ENCODE measurements around the gene PRKN.

The PRKN gene

DNA sequence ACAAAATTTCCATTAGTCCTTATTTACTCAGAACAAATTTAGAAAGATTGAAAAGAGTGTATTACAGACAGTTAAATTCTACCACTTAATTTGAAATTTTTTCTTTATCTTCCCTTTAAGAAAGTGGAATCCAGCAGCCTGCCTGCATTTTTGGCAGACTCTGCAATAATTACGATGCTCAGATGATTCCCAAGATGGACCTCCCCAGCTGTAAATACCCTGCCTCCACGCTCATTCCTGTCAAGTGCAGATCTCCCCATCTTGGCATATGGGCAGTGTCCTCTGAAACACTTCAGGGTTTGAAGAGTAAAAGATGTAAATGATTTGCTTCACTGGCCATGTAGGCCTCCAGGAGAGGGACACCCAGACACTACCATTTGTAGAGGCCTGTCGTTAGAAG is 471.2 kb downstream of the PRKN start:
- intact Hi-C loops (cut with DNase I; ENCODE audit: low total_unique reads) = no loop called here
- Histone ChIP-seq H3K9me3 (no peaks in the 10 kb centered on the region), H3K4me3 (no peak overlapping the region), H3K36me3 (no peaks in the 10 kb centered on the region), H3K4me1 (no peaks in the 10 kb centered on the region), H3K27ac (no peak overlapping the region), H3K27me3 (no peaks in the 10 kb centered on the region)
- no peak for DNase-seq
- TF ChIP-seq CTCF (IDR thresholded peaks at IDR 0.05) = no peak

- no peak for TF ChIP-seq CTCF (IDR thresholded peaks at IDR 0.05)
- H3K4me1 ChIP-seq = no peaks in the 10 kb centered on the region
- H3K27ac ChIP-seq = no peak overlapping the region
- no peaks in the 10 kb centered on the region for H3K36me3 ChIP-seq
- H3K4me3 ChIP-seq = no peak overlapping the region
- intact Hi-C loops (cut with DNase I; ENCODE audit: low total_unique reads) = no loop called here
- H3K9me3 ChIP-seq = no peaks in the 10 kb centered on the region
- no peak for DNase-seq
- no peaks in the 10 kb centered on the region for H3K27me3 ChIP-seq
These were observed 476.3 kb downstream of the PRKN start for GRCh38 chr6:162251257-162251656.

- no peaks in the 10 kb centered on the region for H3K36me3 ChIP-seq
- H3K27me3 ChIP-seq = no peaks in the 10 kb centered on the region
- H3K27ac ChIP-seq = no peak overlapping the region
- no peaks in the 10 kb centered on the region for H3K9me3 ChIP-seq
- no peak for DNase-seq
- intact Hi-C loops (cut with DNase I; ENCODE audit: low total_unique reads) = no loop called here
- no peak for TF ChIP-seq CTCF (IDR thresholded peaks at IDR 0.05)
- no peaks in the 10 kb centered on the region for H3K4me1 ChIP-seq
- H3K4me3 ChIP-seq = no peak overlapping the region
These were observed 477.5 kb downstream of the PRKN start for GRCh38 chr6:162249907-162250642.

- Histone ChIP-seq H3K27ac (no peak overlapping the region), H3K4me1 (no peaks in the 10 kb centered on the region), H3K36me3 (no peaks in the 10 kb centered on the region), H3K27me3 (no peaks in the 10 kb centered on the region), H3K9me3 (no peaks in the 10 kb centered on the region), H3K4me3 (no peak overlapping the region)
- no peak for DNase-seq
- TF ChIP-seq CTCF (IDR thresholded peaks at IDR 0.05) = no peak
- intact Hi-C loops (cut with DNase I; ENCODE audit: low total_unique reads) = no loop called here
These were observed 481.6 kb downstream of the PRKN start for GRCh38 chr6:162245830-162246420.

DNA sequence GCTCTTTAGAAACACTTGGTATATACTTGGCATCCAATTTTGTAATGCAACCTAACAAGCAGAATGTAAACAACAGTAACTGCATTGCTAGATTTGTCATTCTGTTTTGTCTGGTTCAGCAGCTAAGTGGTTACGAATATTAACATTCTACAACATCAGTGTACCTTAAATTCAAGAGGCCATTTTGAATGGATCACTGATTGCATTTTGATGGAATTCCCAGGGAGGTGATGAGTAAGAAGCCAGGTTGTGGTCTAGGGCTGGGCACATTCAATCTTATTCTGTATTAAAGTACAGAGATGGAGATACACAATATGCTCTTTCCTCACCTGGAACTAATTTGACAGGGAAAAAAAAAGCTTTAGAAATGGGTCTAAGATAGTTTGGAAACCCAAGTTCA is 483.5 kb downstream of the PRKN start:
- no peak for DNase-seq
- no peaks in the 10 kb centered on the region for H3K36me3 ChIP-seq

More for the DNA sequence above, 483.5 kb downstream of the PRKN start:
- no peak overlapping the region for H3K27ac ChIP-seq
- H3K4me3 ChIP-seq = no peak overlapping the region
- H3K27me3 ChIP-seq = no peaks in the 10 kb centered on the region
- TF ChIP-seq CTCF (IDR thresholded peaks at IDR 0.05) = no peak
- H3K9me3 ChIP-seq = no peaks in the 10 kb centered on the region
- no peaks in the 10 kb centered on the region for H3K4me1 ChIP-seq
- intact Hi-C loops (cut with DNase I; ENCODE audit: low total_unique reads) = no loop called here

Measured in tibial artery (tissue), 4 donors.